GM12872 (cell line): Measurements from ENCODE around the gene KAZN.

ENCODE experiments used
- TF ChIP-seq, protein P1 (sequence below): IDR thresholded peaks from 3 replicates; pipeline ENCODE4 v1.5.1; 2011; ENCODE audit warnings: low read depth, mild to moderate bottlenecking, low read length, moderate library complexity; ENCODE audit not compliant: insufficient read depth

KAZN gene

DNA sequence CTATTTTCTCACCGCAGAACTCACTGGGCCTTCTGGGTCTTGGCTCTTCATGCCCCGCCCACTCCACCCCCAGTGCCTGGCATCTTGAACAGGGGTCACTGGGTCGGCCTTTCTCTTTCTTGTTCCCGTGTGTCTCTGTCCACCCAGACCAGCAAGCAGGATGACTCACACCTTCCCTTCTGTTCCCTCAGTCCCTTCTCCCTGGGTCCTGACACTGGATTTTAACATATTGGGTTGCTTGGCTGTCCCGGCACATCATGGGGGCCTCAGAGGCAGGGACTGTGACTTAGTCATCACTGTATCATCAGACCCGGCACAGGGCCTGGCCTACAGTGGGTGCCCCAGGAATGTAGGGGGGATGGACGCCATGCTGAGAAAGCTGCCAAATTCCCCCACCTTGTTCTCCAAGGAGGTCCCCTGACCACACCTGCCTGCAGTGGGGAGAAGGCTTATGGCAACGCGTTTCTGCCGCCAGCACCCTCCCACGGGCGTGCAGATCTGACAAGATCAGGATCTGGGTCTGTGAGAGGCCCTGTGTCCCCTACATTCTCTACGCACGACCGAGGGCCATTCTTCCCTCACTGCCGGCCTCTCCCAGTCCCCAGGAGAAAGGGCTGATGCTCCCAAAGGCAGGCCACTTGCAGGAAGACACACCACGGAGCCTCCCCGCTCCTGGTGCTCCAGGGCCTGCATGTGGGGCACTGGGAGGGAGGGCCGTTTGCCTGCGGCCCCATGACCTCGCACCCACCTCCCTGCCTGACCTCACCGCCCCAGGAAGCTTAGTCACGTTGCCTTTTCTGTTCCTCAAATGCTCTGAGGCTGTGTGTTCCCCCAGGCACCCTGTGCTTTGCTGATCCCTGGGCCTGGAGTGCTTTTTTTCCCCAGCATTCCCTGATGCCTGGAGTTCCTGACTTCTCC is 397.9 kb downstream of the KAZN start:
- TF ChIP-seq, protein P1, sequence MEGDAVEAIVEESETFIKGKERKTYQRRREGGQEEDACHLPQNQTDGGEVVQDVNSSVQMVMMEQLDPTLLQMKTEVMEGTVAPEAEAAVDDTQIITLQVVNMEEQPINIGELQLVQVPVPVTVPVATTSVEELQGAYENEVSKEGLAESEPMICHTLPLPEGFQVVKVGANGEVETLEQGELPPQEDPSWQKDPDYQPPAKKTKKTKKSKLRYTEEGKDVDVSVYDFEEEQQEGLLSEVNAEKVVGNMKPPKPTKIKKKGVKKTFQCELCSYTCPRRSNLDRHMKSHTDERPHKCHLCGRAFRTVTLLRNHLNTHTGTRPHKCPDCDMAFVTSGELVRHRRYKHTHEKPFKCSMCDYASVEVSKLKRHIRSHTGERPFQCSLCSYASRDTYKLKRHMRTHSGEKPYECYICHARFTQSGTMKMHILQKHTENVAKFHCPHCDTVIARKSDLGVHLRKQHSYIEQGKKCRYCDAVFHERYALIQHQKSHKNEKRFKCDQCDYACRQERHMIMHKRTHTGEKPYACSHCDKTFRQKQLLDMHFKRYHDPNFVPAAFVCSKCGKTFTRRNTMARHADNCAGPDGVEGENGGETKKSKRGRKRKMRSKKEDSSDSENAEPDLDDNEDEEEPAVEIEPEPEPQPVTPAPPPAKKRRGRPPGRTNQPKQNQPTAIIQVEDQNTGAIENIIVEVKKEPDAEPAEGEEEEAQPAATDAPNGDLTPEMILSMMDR: no peak

DNA sequence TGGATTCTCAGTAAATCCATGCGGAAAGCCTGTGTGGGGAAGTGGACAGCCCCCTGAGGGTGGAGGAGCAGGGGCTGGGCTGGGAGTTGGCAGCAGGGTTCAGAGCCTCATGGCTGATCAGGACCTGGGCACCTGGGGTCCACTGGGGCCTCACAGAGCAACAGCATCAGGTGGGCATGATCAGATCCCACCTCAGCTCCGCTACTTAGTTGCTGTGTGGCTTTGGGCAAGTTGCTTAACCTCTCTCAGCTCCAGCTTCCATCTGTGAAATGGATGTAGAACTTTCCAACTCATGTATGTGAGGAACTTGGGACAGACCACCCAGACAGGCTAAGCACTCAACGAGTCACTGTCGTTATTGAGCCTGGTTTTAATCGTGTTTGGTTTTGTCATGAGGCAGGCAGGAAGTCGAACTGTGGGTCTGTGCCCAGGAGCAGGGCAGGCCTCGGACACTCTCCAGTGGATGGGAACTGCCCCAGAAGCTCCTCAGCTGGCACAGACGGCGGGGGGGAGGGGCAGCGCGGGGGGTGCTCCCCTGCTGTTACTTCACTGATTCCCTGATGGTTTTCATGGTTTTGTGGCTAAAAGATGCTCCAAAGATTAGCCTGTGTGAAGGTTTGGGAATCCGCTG is 399.3 kb downstream of the KAZN start:
- TF ChIP-seq, protein P1: no peak

DNA sequence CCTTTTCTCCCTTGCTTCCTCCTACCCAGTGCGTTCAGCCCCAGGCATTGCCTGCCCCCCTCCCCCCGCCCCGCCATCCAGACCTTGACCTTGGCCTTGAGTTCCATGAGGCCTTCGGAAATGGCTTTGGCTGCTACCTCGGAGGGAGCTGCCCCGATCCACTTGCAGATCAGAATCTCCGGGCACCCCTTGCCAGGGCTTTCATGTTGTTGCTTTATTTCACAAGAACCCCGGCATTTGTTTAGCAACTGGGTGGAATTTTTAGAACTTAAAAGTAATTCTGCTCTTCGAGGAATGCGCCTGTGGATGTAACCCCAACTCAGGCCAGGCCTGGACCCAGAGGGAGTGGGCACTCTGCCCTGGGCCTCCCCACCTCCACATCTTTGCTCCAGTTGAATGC is 401.0 kb downstream of the KAZN start:
- TF ChIP-seq, protein P1: no peak

DNA sequence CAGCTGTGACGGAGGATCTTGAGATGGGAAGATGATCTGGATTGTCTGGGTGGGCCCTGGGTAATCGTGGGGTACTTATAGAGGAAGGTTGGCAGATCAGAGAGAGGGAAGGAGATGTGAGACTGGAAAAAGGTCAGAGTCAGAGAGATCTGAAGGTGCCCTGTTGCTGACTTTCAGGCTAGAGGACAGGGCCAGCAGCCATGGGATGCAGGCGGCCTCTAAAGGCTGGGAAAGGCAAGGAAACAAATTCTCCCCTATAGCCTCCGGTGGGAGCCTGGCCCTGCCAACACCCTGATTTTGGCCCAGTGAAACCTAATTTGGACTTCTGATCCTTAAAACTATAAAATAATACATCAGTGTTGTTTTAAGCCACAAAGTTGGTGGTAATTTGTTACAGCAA is 401.5 kb downstream of the KAZN start:
- TF ChIP-seq, protein P1: no peak

DNA sequence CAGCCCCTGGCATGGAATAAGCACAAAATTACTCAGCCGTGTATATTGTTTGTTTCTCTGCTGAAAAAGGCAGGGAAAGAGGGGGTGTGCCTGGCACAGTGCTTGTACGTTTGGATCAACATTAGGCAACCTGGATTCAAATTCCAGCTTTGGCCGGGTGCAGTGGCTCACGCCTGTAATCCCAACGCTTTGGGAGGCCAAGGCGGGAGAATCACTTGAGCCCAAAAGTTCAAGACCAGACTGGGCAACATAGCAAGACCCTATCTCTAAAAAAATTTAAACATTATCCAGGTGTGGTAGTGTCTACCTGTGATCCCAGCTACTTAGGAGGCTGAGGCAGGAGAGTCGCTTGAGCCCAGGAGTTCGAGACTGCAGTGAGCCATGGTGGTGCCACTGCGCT is 402.2 kb downstream of the KAZN start:
- TF ChIP-seq, protein P1: no peak

DNA sequence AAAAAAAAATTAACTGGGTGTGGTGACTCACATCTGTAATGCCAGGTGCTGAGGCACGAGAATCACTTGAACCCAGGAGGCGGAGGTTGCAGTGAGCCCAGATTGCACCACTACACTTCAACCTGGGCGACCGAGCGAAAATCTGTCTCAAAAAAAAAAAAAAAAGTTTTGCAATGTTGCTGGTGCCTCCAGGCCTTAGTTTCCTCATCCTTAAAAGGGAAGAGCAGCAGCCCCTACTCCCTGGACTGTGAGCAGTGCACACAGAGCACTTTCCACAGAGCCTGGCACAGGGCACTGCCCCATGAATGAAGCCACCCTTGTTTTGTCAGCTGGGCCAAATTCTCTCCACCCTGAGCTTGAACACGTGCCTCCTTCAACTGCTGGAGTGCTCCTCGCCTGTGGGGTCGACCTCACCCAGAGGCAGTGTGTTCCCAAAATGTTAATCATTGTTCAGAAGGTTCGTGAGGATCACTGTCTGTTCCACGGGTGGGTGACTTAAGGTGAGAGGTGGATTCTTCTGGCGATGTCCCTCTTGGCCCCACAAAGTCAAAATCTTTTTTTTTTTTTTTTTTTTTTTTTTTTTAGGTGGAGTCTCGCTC is 402.9 kb downstream of the KAZN start:
- TF ChIP-seq, protein P1: no peak

DNA sequence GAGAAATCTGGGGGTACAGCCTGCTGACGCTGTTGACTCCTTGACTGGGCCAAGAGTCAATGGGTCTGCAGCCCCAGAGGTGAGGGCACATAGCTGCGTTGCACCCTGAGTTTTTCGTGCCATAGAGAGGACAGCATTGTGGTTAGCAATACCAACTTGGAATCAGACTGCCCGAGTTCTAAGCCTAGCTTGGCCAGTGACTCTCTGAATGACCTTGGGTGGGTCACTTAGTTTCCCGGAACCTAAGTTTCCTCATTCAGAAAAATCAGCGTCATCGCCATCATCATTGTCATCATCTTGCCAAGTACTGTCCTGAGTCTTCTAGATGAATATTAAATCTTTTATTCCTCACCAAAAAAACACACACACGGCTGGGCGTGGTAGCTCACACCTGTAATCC is 403.8 kb downstream of the KAZN start:
- TF ChIP-seq, protein P1: no peak
